Natural killer cell (primary cell): ENCODE measurements around the gene XIRP1. TPM values are rescaled to one million over a fixed set of nuclear protein-coding genes. Genes with fewer than 3 reads are reported as not detected.

ENCODE experiments used
- ATAC-seq, 3 donors: fragments of 150-1000 bp in 2 of 3; fragments of 200-7000 bp in 1 of 3; cut with Tn5 transposase; 1 replicate in 1 of 3; 2 replicates in 2 of 3; pipeline ENCODE4 v1.10.0; 2021; ENCODE audit warnings: mild to moderate bottlenecking in 2 of 3, moderate library complexity in 2 of 3
- DNase-seq, 2 donors: peaks; one replicate each; pipeline versions ENCODE4 v3.0.0 to v3.0.0-alpha.2; 2013 to 2021; ENCODE audit warnings: mixed read lengths in 1 of 2
- H3K27ac ChIP-seq: one replicate; pipeline ENCODE4 v1.5.1; 2013; ENCODE audit warnings: mild to moderate bottlenecking, low read length
- H3K27me3 ChIP-seq: one replicate; pipeline ENCODE4 v1.6.1; 2013; ENCODE audit warnings: low read length; ENCODE audit not compliant: control insufficient read depth, insufficient read depth
- H3K36me3 ChIP-seq: one replicate; pipeline ENCODE4 v1.6.1; 2013; ENCODE audit warnings: low read length; ENCODE audit not compliant: control insufficient read depth, insufficient read depth
- H3K4me1 ChIP-seq: one replicate; pipeline ENCODE4 v1.6.1; 2013; ENCODE audit warnings: low read length; ENCODE audit not compliant: control insufficient read depth, insufficient read depth
- H3K4me3 ChIP-seq: one replicate; pipeline ENCODE4 v1.5.1; 2013; ENCODE audit warnings: low read length
- H3K9me3 ChIP-seq: one replicate; pipeline ENCODE4 v1.6.1; 2013; ENCODE audit warnings: low read length; ENCODE audit not compliant: control insufficient read depth, insufficient read depth
- H3K27ac Mint-ChIP-seq, 2 donors: one replicate each; pipeline ENCODE4 v1.8.0; 2022; ENCODE audit warnings: mild to moderate bottlenecking in 2 of 2, mixed read lengths in 2 of 2, moderate library complexity in 1 of 2
- H3K27me3 Mint-ChIP-seq, 2 donors: one replicate each; pipeline ENCODE4 v1.8.0; 2022; ENCODE audit warnings: low read depth in 2 of 2, mixed read lengths in 2 of 2
- H3K36me3 Mint-ChIP-seq: one replicate; pipeline ENCODE4 v1.8.0; 2022; ENCODE audit warnings: mixed read lengths
- H3K4me1 Mint-ChIP-seq, 2 donors: one replicate each; pipeline ENCODE4 v1.8.0; 2022; ENCODE audit warnings: mixed read lengths in 2 of 2
- H3K4me3 Mint-ChIP-seq: one replicate; pipeline ENCODE4 v1.8.0; 2022; ENCODE audit warnings: mild to moderate bottlenecking, moderate library complexity, mixed read lengths
- H3K9me3 Mint-ChIP-seq, 2 donors: one replicate each; pipeline ENCODE4 v1.8.0; 2022; ENCODE audit warnings: mixed read lengths in 2 of 2
- WGBS: methylation state at CpG from one replicate; pipeline ENCODE4 v1.1.7; 2013; ENCODE audit warnings: missing lambda C conversion rate; ENCODE audit not compliant: insufficient coverage; 5-methylcytosine and 5-hydroxymethylcytosine counted together
- intact Hi-C: fragments of 100-400 bp; cut with micrococcal nuclease; formaldehyde crosslinking; loops from one replicate; pipeline ENCODE4 v1.14.2; 2022
- total RNA-seq, 4 donors: library from RNA; stranded (reverse); fragments of 120-200 nt in 1 of 4; gene quantifications; one replicate each; pipeline versions ENCODE4 v1.2.3 to v1.2.4, GENCODE V29; 2013 to 2022
- TF ChIP-seq, protein P1 (sequence below): fragments of 200-600 bp; IDR thresholded peaks from one replicate; pipeline ENCODE4 v1.8.0; 2022; ENCODE audit warnings: antibody characterized with exemption

Gene XIRP1
- total RNA-seq, 3 donors from 2014 or later (not counting 1 experiment from before 2014, with no cell fraction given), result 0.14 to 0.40 (median 0.24) TPM

DNA sequence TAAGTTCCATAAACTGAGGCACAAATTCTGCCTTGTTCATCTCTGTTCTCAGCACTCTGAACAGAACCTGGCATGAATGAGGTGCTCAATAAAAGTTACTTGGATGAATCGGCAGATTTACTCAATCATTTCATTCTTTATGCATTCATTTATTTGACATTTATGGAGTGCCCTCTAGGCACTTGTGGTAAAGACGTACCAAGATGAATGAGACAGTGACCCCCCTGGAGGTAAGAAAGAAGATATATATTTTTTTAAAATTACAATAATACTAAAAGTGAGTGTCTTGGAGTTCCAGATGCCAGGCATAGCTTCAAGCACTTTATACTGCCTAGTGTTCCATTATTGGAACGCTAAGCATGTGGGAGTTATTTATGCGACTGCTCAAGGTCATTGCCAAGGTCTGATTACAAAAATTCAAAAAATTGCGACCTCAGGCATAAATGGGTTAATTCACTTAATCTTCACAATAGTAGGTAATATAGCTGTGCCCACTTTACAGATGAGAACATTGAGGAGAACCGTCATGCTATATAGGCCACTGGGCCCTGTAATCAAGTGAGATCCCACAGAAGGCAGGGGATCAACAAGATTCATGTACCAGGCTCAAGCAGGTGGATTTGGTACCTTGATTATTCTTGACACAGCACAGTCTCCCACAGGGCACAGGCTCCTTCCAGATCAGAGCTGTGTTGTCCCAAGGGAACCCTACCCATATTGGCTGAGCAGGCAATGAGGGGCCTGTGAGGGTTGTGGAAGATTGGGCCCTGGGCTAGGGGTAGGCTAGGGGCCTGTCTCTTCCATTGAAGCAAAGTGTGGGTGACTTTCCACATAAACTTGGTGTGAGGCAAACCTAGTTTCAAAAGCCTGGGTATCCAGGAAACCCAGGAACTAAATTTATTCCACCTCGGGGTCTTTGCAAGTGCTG is 10.7 kb downstream of the XIRP1 start:
- Mint-ChIP-seq H3K27me3 (peaks cover 0 to 8% of the 10 kb centered on the region in 2 donors), H3K36me3 (no peaks in the 10 kb centered on the region), H3K4me1 (peaks cover 27 to 31% of the 10 kb centered on the region in 2 donors), H3K4me3 (peak overlapping the region; percentile 83), H3K27ac (peak overlapping the region; percentile 17 to 91), H3K9me3 (no peaks in the 10 kb centered on the region)
- Histone ChIP-seq H3K36me3 (no peaks in the 10 kb centered on the region), H3K4me1 (peaks cover 26% of the 10 kb centered on the region), H3K9me3 (no peaks in the 10 kb centered on the region), H3K27ac (peak overlapping the region; percentile 43), H3K27me3 (no peaks in the 10 kb centered on the region), H3K4me3 (no peak overlapping the region)
- ATAC-seq, result no peak
- WGBS, result 91% methylated on average over 4 of the region's 7 CpGs
- intact Hi-C loops, result loop anchor here (10.0 kb wide), 1 partner anchor 77 kb away; the partner anchor contains the start of genes GORASP1 and TTC21A
- peak in 1 of 2 donors; percentile 34 for DNase-seq
- TF ChIP-seq, protein P1, sequence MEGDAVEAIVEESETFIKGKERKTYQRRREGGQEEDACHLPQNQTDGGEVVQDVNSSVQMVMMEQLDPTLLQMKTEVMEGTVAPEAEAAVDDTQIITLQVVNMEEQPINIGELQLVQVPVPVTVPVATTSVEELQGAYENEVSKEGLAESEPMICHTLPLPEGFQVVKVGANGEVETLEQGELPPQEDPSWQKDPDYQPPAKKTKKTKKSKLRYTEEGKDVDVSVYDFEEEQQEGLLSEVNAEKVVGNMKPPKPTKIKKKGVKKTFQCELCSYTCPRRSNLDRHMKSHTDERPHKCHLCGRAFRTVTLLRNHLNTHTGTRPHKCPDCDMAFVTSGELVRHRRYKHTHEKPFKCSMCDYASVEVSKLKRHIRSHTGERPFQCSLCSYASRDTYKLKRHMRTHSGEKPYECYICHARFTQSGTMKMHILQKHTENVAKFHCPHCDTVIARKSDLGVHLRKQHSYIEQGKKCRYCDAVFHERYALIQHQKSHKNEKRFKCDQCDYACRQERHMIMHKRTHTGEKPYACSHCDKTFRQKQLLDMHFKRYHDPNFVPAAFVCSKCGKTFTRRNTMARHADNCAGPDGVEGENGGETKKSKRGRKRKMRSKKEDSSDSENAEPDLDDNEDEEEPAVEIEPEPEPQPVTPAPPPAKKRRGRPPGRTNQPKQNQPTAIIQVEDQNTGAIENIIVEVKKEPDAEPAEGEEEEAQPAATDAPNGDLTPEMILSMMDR, result no peak

DNA sequence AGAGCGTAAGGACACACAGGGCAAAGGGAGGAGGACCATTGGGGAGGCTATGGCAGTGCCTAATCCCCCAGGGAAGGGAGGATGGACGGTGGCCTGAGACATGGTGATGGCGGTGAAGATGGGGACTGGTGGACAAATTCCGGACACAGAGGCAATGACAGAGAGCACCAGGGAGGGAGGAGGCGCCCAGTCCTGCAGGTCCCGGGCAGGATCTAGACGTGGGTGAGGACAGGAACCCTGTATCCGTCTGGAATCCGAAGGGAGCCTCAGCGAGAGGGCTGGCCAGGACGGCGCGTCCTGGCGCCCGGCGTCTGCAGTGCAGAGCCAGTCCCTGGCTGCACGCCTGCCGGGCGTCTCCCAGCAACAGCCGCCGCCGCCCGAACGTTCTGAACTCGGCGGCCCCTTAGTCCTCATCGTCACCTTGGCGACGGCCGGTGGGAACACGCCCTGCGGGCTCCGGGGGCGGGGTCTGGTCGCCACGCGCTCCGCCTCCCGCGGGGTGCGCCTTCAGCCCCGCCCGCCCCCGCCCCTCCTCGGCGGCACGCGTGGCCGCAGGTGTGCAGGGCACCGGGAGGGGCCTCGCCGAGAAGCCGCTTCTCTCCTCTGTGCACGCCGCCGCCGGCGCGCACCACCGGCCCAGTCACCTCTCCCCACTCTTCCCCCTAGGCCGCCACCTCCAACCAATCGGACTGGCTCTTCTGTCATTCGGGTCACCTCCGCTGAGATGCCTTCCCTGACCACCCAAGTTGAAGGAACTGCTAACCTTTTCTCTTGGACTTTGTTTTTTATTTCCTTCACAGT is 11.6 kb downstream of the XIRP1 start:
- Mint-ChIP-seq H3K27me3 (peaks cover 0 to 8% of the 10 kb centered on the region in 2 donors), H3K4me1 (peaks cover 27 to 39% of the 10 kb centered on the region in 2 donors), H3K36me3 (no peaks in the 10 kb centered on the region), H3K27ac (peak overlapping the region; percentile 17 to 91), H3K9me3 (no peaks in the 10 kb centered on the region), H3K4me3 (peak overlapping the region; percentile 84)
- TF ChIP-seq, protein P1, result no peak
- peaks cover 26% of the 10 kb centered on the region for H3K4me1 ChIP-seq
- no peaks in the 10 kb centered on the region for H3K36me3 ChIP-seq
- H3K27ac ChIP-seq, result peak overlapping the region; percentile 43
- peak; percentile 77 to 95 for DNase-seq
- intact Hi-C loops, result loop anchor here (10.0 kb wide), 1 partner anchor 76 kb away; the partner anchor contains the start of genes GORASP1 and TTC21A
- H3K4me3 ChIP-seq, result peak overlapping the region; percentile 18
- no peaks in the 10 kb centered on the region for H3K9me3 ChIP-seq
- WGBS, result 3% methylated on average over 64 of the region's 64 CpGs
- no peaks in the 10 kb centered on the region for H3K27me3 ChIP-seq
- ATAC-seq, result peak; percentile 81 to 90 (median 87)

GRCh38 chr3:39180183-39180545 is 12.2 kb downstream of the XIRP1 start:
- Histone ChIP-seq H3K4me1 (peaks cover 26% of the 10 kb centered on the region), H3K27me3 (no peaks in the 10 kb centered on the region), H3K9me3 (no peaks in the 10 kb centered on the region), H3K27ac (no peak overlapping the region), H3K4me3 (peak overlapping the region; percentile 18), H3K36me3 (no peaks in the 10 kb centered on the region)
- Mint-ChIP-seq H3K27me3 (peaks cover 0 to 8% of the 10 kb centered on the region in 2 donors), H3K27ac (peak overlapping the region; percentile 54 to 91), H3K36me3 (no peaks in the 10 kb centered on the region), H3K9me3 (no peaks in the 10 kb centered on the region), H3K4me3 (peak overlapping the region; percentile 84), H3K4me1 (peaks cover 27 to 40% of the 10 kb centered on the region in 2 donors)
- ATAC-seq, result no peak
- DNase-seq, result no peak
- intact Hi-C loops, result loop anchor here (10.0 kb wide), 1 partner anchor 75 kb away; the partner anchor contains the start of genes GORASP1 and TTC21A
- whole genome bisulfite sequencing, result 54% methylated on average over 3 of the region's 3 CpGs
- TF ChIP-seq, protein P1, result no peak
